ENCODE results near the gene SFT2D1.
"Not testable (repeated sequence)": the region's sequence is repeated elsewhere in the genome, so short reads cannot be mapped to it uniquely, and the experiment has no call there.

SFT2D1 gene

GRCh38 chr6:166352923-166353322, 10.6 kb upstream of the SFT2D1 start:
- DNase-seq (ENCODE audit: insufficient read length, low spot score), result no peak
- FAIRE-seq, result no peak
- TF ChIP-seq TAF1 (IDR thresholded peaks at IDR 0.05; ENCODE audit: low read depth, low read length) (no peak), PAX5 (IDR thresholded peaks at IDR 0.05; ENCODE audit: insufficient read depth, low read length, severe bottlenecking) (no peak), POLR2AphosphoS5 (IDR thresholded peaks at IDR 0.05; ENCODE audit: low read depth, low read length) (no peak), SPI1 (IDR thresholded peaks at IDR 0.05; ENCODE audit: low read depth, low read length) (no peak), POU2F2 (IDR thresholded peaks at IDR 0.05; ENCODE audit: low read depth, low read length) (no peak), POLR2A (IDR thresholded peaks at IDR 0.05; ENCODE audit: low read depth, low read length) (no peak)

GRCh38 chr6:166351715-166352285, 9.5 kb upstream of the SFT2D1 start:
- FAIRE-seq (peak; percentile 86), DNase-seq (ENCODE audit: insufficient read length, low spot score) (no peak)

GRCh38 chr6:166348305-166348949, 6.1 kb upstream of the SFT2D1 start:
- DNase-seq (ENCODE audit: insufficient read length, low spot score) (no peak), FAIRE-seq (peak; percentile 78)
- no peak for TF ChIP-seq TAF1 (IDR thresholded peaks at IDR 0.05; ENCODE audit: low read depth, low read length)
- no peak for TF ChIP-seq POLR2A (IDR thresholded peaks at IDR 0.05; ENCODE audit: low read depth, low read length)
- TF ChIP-seq PAX5 (IDR thresholded peaks at IDR 0.05; ENCODE audit: insufficient read depth, low read length, severe bottlenecking), result no peak
- TF ChIP-seq POU2F2 (IDR thresholded peaks at IDR 0.05; ENCODE audit: low read depth, low read length), result no peak
- no peak for TF ChIP-seq SPI1 (IDR thresholded peaks at IDR 0.05; ENCODE audit: low read depth, low read length)
- TF ChIP-seq POLR2AphosphoS5 (IDR thresholded peaks at IDR 0.05; ENCODE audit: low read depth, low read length), result no peak

More at GRCh38 chr6:166351715-166352285, 9.5 kb upstream of the SFT2D1 start:
- TF ChIP-seq POU2F2 (IDR thresholded peaks at IDR 0.05; ENCODE audit: low read depth, low read length) (no peak), TAF1 (IDR thresholded peaks at IDR 0.05; ENCODE audit: low read depth, low read length) (no peak), SPI1 (IDR thresholded peaks at IDR 0.05; ENCODE audit: low read depth, low read length) (peak; percentile 94), POLR2A (IDR thresholded peaks at IDR 0.05; ENCODE audit: low read depth, low read length) (no peak), POLR2AphosphoS5 (IDR thresholded peaks at IDR 0.05; ENCODE audit: low read depth, low read length) (no peak), PAX5 (IDR thresholded peaks at IDR 0.05; ENCODE audit: insufficient read depth, low read length, severe bottlenecking) (no peak)

- no peak for DNase-seq (ENCODE audit: insufficient read length, low spot score)
Measured at GRCh38 chr6:166346965-166347364, 4.6 kb upstream of the SFT2D1 start.

GRCh38 chr6:166346449-166346848, 4.1 kb upstream of the SFT2D1 start:
- no peak for TF ChIP-seq POLR2A (IDR thresholded peaks at IDR 0.05; ENCODE audit: low read depth, low read length)
- no peak for TF ChIP-seq PAX5 (IDR thresholded peaks at IDR 0.05; ENCODE audit: insufficient read depth, low read length, severe bottlenecking)
- no peak for TF ChIP-seq TAF1 (IDR thresholded peaks at IDR 0.05; ENCODE audit: low read depth, low read length)
- TF ChIP-seq POU2F2 (IDR thresholded peaks at IDR 0.05; ENCODE audit: low read depth, low read length), result no peak
- no peak for TF ChIP-seq POLR2AphosphoS5 (IDR thresholded peaks at IDR 0.05; ENCODE audit: low read depth, low read length)
- TF ChIP-seq SPI1 (IDR thresholded peaks at IDR 0.05; ENCODE audit: low read depth, low read length), result no peak
- FAIRE-seq (no peak), DNase-seq (ENCODE audit: insufficient read length, low spot score) (no peak)

More at GRCh38 chr6:166346965-166347364, 4.6 kb upstream of the SFT2D1 start:
- FAIRE-seq, result no peak
- TF ChIP-seq POLR2A (IDR thresholded peaks at IDR 0.05; ENCODE audit: low read depth, low read length) (no peak), SPI1 (IDR thresholded peaks at IDR 0.05; ENCODE audit: low read depth, low read length) (no peak), POU2F2 (IDR thresholded peaks at IDR 0.05; ENCODE audit: low read depth, low read length) (no peak), POLR2AphosphoS5 (IDR thresholded peaks at IDR 0.05; ENCODE audit: low read depth, low read length) (no peak), TAF1 (IDR thresholded peaks at IDR 0.05; ENCODE audit: low read depth, low read length) (no peak), PAX5 (IDR thresholded peaks at IDR 0.05; ENCODE audit: insufficient read depth, low read length, severe bottlenecking) (no peak)

GRCh38 chr6:166345672-166346071, 3.3 kb upstream of the SFT2D1 start:
- FAIRE-seq; DNase-seq (ENCODE audit: insufficient read length, low spot score): not testable (repeated sequence)

- FAIRE-seq; DNase-seq (ENCODE audit: insufficient read length, low spot score): not testable (repeated sequence)
Measured at GRCh38 chr6:166344921-166345320, 2.6 kb upstream of the SFT2D1 start.

GRCh38 chr6:166344240-166344639, 1.9 kb upstream of the SFT2D1 start:
- DNase-seq (ENCODE audit: insufficient read length, low spot score), result no peak
- FAIRE-seq, result no peak
- TF ChIP-seq POU2F2 (IDR thresholded peaks at IDR 0.05; ENCODE audit: low read depth, low read length), result no peak
- TF ChIP-seq TAF1 (IDR thresholded peaks at IDR 0.05; ENCODE audit: low read depth, low read length), result no peak

- DNase-seq (ENCODE audit: insufficient read length, low spot score) (no peak), FAIRE-seq (no peak)
Measured at GRCh38 chr6:166343150-166343487, 774 bp upstream of the SFT2D1 start.

GRCh38 chr6:166341977-166342348, 382 bp downstream of the SFT2D1 start:
- no peak for FAIRE-seq
- DNase-seq (ENCODE audit: insufficient read length, low spot score), result no peak
- TF ChIP-seq POU2F2 (IDR thresholded peaks at IDR 0.05; ENCODE audit: low read depth, low read length) (no peak), PAX5 (IDR thresholded peaks at IDR 0.05; ENCODE audit: insufficient read depth, low read length, severe bottlenecking) (no peak), POLR2A (IDR thresholded peaks at IDR 0.05; ENCODE audit: low read depth, low read length) (no peak)

More at GRCh38 chr6:166343150-166343487, 774 bp upstream of the SFT2D1 start:
- no peak for TF ChIP-seq POLR2A (IDR thresholded peaks at IDR 0.05; ENCODE audit: low read depth, low read length)
- TF ChIP-seq TAF1 (IDR thresholded peaks at IDR 0.05; ENCODE audit: low read depth, low read length), result no peak
- TF ChIP-seq SPI1 (IDR thresholded peaks at IDR 0.05; ENCODE audit: low read depth, low read length), result peak; percentile 97
- TF ChIP-seq PAX5 (IDR thresholded peaks at IDR 0.05; ENCODE audit: insufficient read depth, low read length, severe bottlenecking), result no peak
- TF ChIP-seq POLR2AphosphoS5 (IDR thresholded peaks at IDR 0.05; ENCODE audit: low read depth, low read length), result no peak

GRCh38 chr6:166341464-166341863, 881 bp downstream of the SFT2D1 start:
- DNase-seq (ENCODE audit: insufficient read length, low spot score) (no peak), FAIRE-seq (no peak)
- TF ChIP-seq POU2F2 (IDR thresholded peaks at IDR 0.05; ENCODE audit: low read depth, low read length) (no peak), PAX5 (IDR thresholded peaks at IDR 0.05; ENCODE audit: insufficient read depth, low read length, severe bottlenecking) (no peak), POLR2AphosphoS5 (IDR thresholded peaks at IDR 0.05; ENCODE audit: low read depth, low read length) (no peak; the same call in 1 of the 2 replicates), SPI1 (IDR thresholded peaks at IDR 0.05; ENCODE audit: low read depth, low read length) (no peak), POLR2A (IDR thresholded peaks at IDR 0.05; ENCODE audit: low read depth, low read length) (no peak), TAF1 (IDR thresholded peaks at IDR 0.05; ENCODE audit: low read depth, low read length) (no peak)
